HG02763 (cell line): Measurements from ENCODE around the gene PEAK1.

Experiments
- ATAC-seq: cut with Tn5 transposase; IDR thresholded peaks from one replicate; pipeline ENCODE4 v1.9.1; 2021; ENCODE audit warnings: mild to moderate bottlenecking, moderate library complexity; ENCODE audit not compliant: unreplicated experiment

PEAK1 gene

GRCh38 chr15:77402740-77403379 lies 17.0 kb downstream of the PEAK1 start:
- no peak for ATAC-seq

GRCh38 chr15:77400258-77400657 lies 19.6 kb downstream of the PEAK1 start:
- ATAC-seq, result no peak

- ATAC-seq, result no peak
Observed at GRCh38 chr15:77398927-77399326, 21.0 kb downstream of the PEAK1 start.

GRCh38 chr15:77396692-77397091 lies 23.2 kb downstream of the PEAK1 start:
- ATAC-seq, result no peak

- ATAC-seq, result no peak
Observed at GRCh38 chr15:77395013-77395774, 24.7 kb downstream of the PEAK1 start.

- no peak for ATAC-seq
Observed at GRCh38 chr15:77393471-77393840, 26.4 kb downstream of the PEAK1 start.

GRCh38 chr15:77392762-77393470 lies 27.0 kb downstream of the PEAK1 start:
- no peak for ATAC-seq

- no peak for ATAC-seq
Observed at GRCh38 chr15:77391372-77391951, 28.4 kb downstream of the PEAK1 start.

- ATAC-seq, result no peak
Observed at GRCh38 chr15:77387365-77388105, 32.4 kb downstream of the PEAK1 start.

GRCh38 chr15:77386626-77387025 lies 33.3 kb downstream of the PEAK1 start:
- ATAC-seq, result no peak

GRCh38 chr15:77384589-77385359 lies 35.1 kb downstream of the PEAK1 start:
- no peak for ATAC-seq

GRCh38 chr15:77384086-77384485 lies 35.8 kb downstream of the PEAK1 start:
- no peak for ATAC-seq

GRCh38 chr15:77380033-77380432 lies 39.9 kb downstream of the PEAK1 start:
- no peak for ATAC-seq

GRCh38 chr15:77376770-77377169 lies 43.1 kb downstream of the PEAK1 start:
- ATAC-seq, result no peak

- ATAC-seq, result no peak
Observed at GRCh38 chr15:77375133-77375532, 44.8 kb downstream of the PEAK1 start.

- no peak for ATAC-seq
Observed at GRCh38 chr15:77373441-77373840, 46.5 kb downstream of the PEAK1 start.

GRCh38 chr15:77371850-77372563 lies 47.9 kb downstream of the PEAK1 start:
- no peak for ATAC-seq

- ATAC-seq, result no peak
Observed at GRCh38 chr15:77370580-77370979, 49.3 kb downstream of the PEAK1 start.

GRCh38 chr15:77369168-77369567 lies 50.7 kb downstream of the PEAK1 start:
- no peak for ATAC-seq

GRCh38 chr15:77367631-77368030 lies 52.3 kb downstream of the PEAK1 start:
- no peak for ATAC-seq
